ENCODE measurements around the gene NEK1. TPM values are rescaled to one million over a fixed set of nuclear protein-coding genes. Genes with fewer than 3 reads are reported as not detected.

Gene NEK1, protein sequence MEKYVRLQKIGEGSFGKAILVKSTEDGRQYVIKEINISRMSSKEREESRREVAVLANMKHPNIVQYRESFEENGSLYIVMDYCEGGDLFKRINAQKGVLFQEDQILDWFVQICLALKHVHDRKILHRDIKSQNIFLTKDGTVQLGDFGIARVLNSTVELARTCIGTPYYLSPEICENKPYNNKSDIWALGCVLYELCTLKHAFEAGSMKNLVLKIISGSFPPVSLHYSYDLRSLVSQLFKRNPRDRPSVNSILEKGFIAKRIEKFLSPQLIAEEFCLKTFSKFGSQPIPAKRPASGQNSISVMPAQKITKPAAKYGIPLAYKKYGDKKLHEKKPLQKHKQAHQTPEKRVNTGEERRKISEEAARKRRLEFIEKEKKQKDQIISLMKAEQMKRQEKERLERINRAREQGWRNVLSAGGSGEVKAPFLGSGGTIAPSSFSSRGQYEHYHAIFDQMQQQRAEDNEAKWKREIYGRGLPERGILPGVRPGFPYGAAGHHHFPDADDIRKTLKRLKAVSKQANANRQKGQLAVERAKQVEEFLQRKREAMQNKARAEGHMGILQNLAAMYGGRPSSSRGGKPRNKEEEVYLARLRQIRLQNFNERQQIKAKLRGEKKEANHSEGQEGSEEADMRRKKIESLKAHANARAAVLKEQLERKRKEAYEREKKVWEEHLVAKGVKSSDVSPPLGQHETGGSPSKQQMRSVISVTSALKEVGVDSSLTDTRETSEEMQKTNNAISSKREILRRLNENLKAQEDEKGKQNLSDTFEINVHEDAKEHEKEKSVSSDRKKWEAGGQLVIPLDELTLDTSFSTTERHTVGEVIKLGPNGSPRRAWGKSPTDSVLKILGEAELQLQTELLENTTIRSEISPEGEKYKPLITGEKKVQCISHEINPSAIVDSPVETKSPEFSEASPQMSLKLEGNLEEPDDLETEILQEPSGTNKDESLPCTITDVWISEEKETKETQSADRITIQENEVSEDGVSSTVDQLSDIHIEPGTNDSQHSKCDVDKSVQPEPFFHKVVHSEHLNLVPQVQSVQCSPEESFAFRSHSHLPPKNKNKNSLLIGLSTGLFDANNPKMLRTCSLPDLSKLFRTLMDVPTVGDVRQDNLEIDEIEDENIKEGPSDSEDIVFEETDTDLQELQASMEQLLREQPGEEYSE (N-terminal part only)
- 6.8 and 8.2 TPM in 2 replicates for total RNA-seq (2014; rRNA removed; shearing (Covaris generic))

DNA sequence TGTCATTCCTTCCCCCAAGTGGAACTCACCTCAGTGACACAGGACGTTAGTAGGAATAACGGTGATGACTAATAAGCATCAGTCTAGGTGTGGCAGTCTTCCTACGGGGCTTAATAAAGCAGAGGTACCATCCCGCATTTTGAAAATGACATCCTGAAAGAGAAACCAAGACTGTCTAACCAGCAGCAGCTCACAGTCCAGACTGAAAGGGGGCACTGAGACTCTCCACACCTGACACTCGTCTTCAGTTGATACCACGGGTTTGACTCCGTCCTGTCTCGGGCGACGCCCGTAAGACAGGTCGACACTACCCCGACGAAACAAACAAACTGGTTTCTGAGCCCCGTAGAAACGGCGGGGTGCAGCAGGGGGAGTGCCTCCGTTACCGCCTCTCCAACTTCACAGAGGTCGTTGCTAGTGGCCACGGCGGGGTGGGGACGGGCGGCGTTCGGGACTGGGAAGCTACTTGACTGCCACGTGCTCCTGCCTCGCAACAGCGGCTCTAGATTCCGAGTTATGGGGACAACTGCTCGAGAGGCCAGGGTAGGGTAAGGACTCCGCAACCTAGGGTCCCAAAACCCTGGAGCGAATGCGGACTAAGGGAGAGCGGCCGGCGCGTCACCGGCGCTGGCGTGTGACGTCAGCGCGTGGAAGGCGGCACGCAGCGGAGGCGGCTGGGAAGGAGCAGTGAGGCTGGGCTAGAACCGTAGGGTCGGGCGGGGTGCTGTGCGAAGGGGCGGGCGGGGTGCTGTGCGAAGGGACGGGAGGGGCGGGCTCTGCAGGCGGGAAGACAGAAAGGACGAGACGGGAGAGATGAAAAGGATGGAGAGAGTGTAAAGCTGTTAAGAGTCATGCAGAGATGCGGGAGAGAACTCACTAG is at the start of gene NEK1:
Gene NEK1 (minus strand): TSS at position 593 of the 880 bp plus-strand sequence. CDS start 9,953 bp downstream, outside the sequence.
- peak within 1 kb of the TSS; percentile 68 for H3K27ac ChIP-seq
- no peaks in the 10 kb centered on the region for H3K36me3 ChIP-seq
- H3K9me3 ChIP-seq (replicated peaks): no peaks in the 10 kb centered on the region
- no peaks in the 10 kb centered on the region for H3K27me3 ChIP-seq
- peak; percentile 89 to 90 for DNase-seq
- H3K4me1 ChIP-seq: 0 out of 2 replicates have a peak, but pooled peaks cover 4% of the 10 kb centered on the region
- peak within 1 kb of the TSS; percentile 86 for H3K4me3 ChIP-seq

DNA sequence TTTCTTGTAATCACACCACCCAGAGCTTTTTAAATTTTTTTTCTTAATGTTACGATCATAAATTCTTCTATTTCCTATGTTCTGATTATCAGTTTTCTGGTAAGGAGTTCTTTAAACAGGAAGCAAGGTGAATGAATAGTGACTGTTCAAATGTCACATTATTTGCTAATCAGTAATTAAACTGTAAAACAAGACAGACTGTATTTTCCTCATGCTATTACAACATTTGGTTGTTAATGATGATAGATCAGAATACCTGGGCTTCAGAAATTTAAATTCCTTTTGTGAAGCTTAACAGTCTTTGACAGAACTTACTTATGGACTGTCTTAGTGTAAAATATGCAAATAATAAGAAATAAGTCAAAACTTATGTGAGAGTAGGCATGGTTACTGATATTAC is 49.4 kb upstream of the NEK1 start:
- Histone ChIP-seq H3K27me3 (no peaks in the 10 kb centered on the region), H3K36me3 (no peaks in the 10 kb centered on the region), H3K9me3 (replicated peaks) (no peaks in the 10 kb centered on the region), H3K4me1 (0 out of 2 replicates have a peak, but pooled peaks cover 9% of the 10 kb centered on the region), H3K4me3 (no peak overlapping the region), H3K27ac (no peak overlapping the region)
- DNase-seq: no peak

DNA sequence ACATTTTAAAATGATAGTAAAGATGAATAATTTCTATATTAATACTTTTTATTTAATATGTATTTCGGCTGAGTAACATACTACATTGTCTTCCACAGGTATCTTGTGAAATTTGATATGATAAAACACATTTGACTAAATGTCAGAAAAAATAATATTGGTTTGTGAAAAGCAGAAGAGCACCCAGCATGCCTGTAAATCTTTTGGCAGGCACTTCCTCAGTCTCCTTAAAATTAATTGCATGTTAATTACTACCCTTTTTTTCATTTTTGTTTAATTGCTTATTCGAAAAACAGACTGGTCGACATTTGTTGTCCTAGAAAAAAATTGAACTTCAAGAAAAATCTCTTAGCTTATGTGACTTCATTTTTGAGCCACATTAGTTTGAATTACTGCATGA is 48.5 kb upstream of the NEK1 start:
- H3K36me3 ChIP-seq: no peaks in the 10 kb centered on the region
- 0 out of 2 replicates have a peak, but pooled peaks cover 9% of the 10 kb centered on the region for H3K4me1 ChIP-seq
- no peak for DNase-seq
- peak overlapping the region; percentile 84 for H3K27ac ChIP-seq
- H3K27me3 ChIP-seq: no peaks in the 10 kb centered on the region
- no peaks in the 10 kb centered on the region for H3K9me3 ChIP-seq (replicated peaks)
- peak overlapping the region; percentile 63 for H3K4me3 ChIP-seq

DNA sequence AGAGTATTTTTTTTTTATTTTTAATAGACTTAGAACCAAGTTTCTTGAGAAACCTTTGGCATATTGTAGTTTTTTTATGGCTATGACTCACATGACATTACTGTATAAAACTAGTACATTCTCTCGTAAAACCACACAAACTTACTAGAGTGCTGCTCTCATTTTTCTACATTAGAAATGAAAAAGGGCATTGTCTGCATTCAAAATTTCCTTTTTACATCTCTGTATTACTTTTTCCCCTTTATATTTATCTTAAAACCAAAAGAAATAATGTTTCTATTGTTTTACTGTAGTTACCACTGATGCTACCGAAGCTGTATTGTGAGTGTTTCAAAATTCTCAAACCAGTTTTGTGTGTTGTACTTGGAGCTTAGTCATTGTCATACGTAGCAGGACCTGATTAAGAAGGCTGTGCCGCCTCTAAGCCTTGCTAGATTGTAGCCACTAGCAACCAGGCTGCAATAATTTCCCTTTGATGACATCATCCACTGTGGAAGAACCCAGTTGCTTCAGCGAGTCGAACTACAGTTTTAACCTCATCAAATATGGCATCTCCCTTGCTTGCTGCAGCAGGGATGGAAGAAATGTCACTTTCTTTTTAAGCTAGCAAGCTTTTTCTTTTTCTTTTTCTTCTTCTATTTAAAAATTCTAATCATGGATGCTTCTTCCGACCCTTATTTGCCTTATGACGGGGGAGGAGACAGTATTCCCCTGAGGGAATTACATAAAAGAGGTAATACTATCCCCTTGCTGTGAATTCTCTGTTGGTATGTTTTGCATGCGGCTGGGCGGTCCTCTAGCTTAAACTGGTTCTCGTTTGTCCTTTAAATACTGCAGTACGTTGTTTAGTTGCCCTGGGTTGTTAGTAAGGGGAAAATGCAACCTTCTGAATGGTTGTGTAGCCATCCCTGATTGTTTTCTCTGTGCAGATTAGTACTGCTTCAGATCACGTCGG is 47.6 kb upstream of the NEK1 start:
- H3K27me3 ChIP-seq: no peaks in the 10 kb centered on the region
- peak overlapping the region; percentile 63 for H3K4me3 ChIP-seq
- 0 out of 2 replicates have a peak, but pooled peaks cover 9% of the 10 kb centered on the region for H3K4me1 ChIP-seq
- H3K27ac ChIP-seq: peak overlapping the region; percentile 84
- H3K9me3 ChIP-seq (replicated peaks): no peaks in the 10 kb centered on the region
- DNase-seq: peak; percentile 84 to 92
- no peaks in the 10 kb centered on the region for H3K36me3 ChIP-seq

DNA sequence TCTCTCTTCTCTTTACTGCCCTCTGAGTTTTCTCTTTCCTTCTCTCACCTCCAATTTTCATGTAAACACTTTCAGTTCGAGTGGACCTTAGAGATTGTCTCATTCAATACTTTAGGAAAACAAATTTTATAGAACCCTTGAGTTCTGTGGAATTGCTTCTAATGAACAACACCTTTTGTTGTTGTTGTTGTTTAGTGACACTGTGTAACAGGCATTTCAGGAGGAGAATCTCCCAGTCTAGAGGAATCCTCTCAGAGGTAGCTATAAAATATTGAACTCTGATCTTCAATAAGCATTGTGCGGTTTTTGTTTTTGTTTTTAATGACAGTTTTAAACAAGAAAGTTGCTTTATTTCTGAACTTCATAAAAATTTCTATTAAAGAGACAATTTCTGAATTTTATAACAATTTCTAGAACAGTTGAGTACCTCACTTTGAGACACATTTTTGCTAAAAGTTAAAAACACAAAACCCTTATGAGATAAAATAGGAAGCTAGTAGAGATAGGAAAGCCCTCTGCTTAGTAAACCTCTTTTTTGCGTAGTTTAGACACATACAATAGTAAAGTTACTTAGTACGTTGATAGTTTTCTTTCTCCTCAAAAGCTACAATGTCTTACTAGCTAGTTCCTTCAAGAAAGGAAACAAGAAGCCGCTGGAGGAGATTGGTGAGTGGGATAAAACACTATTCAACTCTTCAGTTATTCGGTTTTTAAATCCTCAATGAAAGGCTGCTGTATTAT is 46.8 kb upstream of the NEK1 start:
- H3K36me3 ChIP-seq: no peaks in the 10 kb centered on the region
- peak overlapping the region; percentile 63 for H3K4me3 ChIP-seq
- H3K27ac ChIP-seq: peak overlapping the region; percentile 84
- H3K27me3 ChIP-seq: no peaks in the 10 kb centered on the region
- 0 out of 2 replicates have a peak, but pooled peaks cover 9% of the 10 kb centered on the region for H3K4me1 ChIP-seq
- DNase-seq: peak in 1 of 2 experiments; percentile 3
- H3K9me3 ChIP-seq (replicated peaks): no peaks in the 10 kb centered on the region

DNA sequence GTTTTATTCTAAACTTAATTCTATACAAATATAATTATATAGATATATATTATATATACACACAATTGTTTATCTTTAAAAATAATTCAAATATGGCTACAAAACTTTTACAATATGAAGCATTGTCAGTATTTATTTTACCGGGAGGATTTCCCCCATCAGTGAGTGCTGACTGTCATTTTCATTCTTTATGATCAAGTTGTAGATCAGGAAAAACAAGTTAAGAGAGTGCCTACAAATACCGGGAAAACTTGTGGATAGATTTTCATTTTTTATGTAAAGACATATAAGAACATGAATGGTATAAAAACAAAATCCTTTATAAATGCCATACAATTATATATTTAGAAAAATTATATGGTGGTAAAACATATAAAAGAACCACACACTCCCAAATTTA is 45.8 kb upstream of the NEK1 start:
- Histone ChIP-seq H3K27ac (no peak overlapping the region), H3K9me3 (replicated peaks) (no peaks in the 10 kb centered on the region)
- no peak for DNase-seq

DNA sequence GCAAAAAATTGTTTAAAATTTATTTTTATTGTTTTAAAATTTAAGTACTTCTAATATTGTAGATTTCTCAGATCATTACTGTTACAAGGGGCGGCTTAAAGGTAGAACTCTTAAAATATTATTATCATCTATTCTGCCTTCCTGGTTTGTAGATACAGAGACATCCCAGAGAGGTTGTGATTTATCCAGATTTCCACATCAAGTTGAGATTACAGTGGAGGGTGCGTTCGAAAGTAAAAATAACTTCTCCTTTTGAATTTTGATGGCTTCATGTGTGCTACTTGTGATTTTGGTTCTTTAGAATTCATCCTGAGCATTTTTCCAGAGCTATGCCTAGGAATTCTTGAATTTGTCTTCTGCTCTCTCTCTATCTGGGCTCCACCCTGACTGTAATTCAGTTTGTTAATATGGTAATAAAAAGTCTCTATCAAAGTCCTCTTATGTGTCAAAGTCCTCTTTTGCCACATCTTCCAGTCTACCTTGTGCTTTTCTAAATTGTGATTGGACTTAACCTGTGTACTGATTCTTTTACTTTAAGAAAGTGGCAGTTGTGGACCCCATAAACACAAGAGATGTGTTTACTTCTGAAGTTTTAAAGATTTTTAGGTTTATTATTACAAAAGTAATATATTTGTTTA is 45.2 kb upstream of the NEK1 start:
- Histone ChIP-seq H3K27ac (no peak overlapping the region), H3K9me3 (replicated peaks) (no peaks in the 10 kb centered on the region), H3K36me3 (no peaks in the 10 kb centered on the region), H3K4me1 (0 out of 2 replicates have a peak, but pooled peaks cover 9% of the 10 kb centered on the region), H3K27me3 (no peaks in the 10 kb centered on the region), H3K4me3 (no peak overlapping the region)
- no peak for DNase-seq

More for the DNA sequence above, 45.8 kb upstream of the NEK1 start:
- no peaks in the 10 kb centered on the region for H3K36me3 ChIP-seq
- no peaks in the 10 kb centered on the region for H3K27me3 ChIP-seq
- H3K4me1 ChIP-seq: 0 out of 2 replicates have a peak, but pooled peaks cover 9% of the 10 kb centered on the region
- no peak overlapping the region for H3K4me3 ChIP-seq

DNA sequence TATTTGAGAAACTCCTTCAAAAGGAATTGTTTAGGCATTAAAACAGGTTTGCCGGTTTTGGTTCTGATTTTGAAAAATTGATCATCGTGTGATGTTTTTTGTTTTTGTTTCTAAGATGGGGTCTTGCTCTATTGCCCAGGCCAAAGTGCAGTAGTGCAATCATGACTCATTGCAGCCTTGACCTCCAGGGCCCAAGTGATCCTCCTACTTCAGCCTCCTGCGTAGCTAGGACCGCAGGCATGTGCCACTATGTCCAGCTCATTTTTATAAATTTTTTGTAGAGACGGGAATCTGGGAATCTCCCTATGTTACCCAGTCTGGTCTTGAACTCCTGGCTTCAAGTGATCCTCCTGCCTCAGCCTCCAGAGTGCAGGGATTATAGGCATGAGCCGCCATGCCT is 43.0 kb upstream of the NEK1 start:
- Histone ChIP-seq H3K4me1 (no peaks in the 10 kb centered on the region), H3K9me3 (replicated peaks) (no peaks in the 10 kb centered on the region), H3K4me3 (no peak overlapping the region), H3K27ac (no peak overlapping the region), H3K36me3 (no peaks in the 10 kb centered on the region), H3K27me3 (no peaks in the 10 kb centered on the region)
- DNase-seq: no peak

DNA sequence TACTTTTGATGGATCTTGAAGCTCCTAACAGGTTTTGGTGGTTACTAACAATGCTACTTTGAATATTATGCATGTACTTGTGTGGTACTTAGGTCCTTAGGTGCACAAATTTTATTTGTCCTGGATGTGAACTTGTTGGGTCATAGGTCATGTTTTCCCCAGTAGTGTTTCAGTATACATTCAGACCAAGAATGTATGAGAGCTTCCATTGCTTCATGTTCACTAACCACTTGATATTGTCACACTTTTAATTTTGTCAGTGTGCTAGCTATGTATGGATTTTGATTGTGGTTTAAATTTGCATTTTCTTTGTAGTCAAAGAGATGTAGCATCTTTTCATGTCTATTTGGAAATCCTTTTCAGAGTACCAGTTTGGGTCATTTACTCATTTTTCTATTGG is 40.2 kb upstream of the NEK1 start:
- H3K4me1 ChIP-seq: no peaks in the 10 kb centered on the region
- H3K27me3 ChIP-seq: no peaks in the 10 kb centered on the region
- H3K4me3 ChIP-seq: no peak overlapping the region
- no peaks in the 10 kb centered on the region for H3K36me3 ChIP-seq
- H3K27ac ChIP-seq: no peak overlapping the region
- DNase-seq: no peak
- H3K9me3 ChIP-seq (replicated peaks): no peaks in the 10 kb centered on the region

DNA sequence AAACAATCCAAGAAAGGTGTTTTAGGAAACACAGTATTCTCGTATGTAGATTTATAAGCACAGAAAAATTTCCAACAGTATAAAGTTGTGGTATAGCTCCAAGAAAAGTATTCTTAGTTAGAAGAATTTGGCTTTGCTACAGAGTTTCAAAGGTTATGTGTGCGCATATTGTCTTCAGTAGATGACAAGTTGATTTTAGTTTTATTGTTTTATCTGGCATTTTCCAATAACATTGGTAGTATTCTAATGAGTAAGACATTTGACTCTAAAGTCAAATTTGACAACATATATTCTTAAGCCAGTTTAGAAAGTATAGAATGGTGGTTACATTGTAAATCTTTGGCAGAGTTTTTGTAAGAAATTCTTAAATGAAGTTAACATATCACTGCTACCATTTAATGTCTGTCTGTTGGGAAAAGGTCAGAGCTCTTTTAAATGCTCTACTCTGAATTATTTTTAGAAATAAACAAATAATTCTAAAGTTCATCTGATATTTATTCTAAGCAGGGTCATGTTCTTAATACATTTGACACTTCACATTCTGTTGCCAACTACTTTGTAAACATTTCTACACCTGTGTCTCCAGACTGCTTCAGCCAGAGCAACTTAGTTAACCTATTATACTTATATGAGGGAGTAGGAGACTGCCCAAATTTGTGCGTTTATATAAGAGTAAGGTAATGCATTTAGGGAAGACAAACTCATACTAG is 38.0 kb upstream of the NEK1 start:
- Histone ChIP-seq H3K27me3 (no peaks in the 10 kb centered on the region), H3K36me3 (no peaks in the 10 kb centered on the region), H3K4me3 (no peak overlapping the region), H3K9me3 (replicated peaks) (no peaks in the 10 kb centered on the region), H3K4me1 (no peaks in the 10 kb centered on the region), H3K27ac (no peak overlapping the region)
- no peak for DNase-seq

DNA sequence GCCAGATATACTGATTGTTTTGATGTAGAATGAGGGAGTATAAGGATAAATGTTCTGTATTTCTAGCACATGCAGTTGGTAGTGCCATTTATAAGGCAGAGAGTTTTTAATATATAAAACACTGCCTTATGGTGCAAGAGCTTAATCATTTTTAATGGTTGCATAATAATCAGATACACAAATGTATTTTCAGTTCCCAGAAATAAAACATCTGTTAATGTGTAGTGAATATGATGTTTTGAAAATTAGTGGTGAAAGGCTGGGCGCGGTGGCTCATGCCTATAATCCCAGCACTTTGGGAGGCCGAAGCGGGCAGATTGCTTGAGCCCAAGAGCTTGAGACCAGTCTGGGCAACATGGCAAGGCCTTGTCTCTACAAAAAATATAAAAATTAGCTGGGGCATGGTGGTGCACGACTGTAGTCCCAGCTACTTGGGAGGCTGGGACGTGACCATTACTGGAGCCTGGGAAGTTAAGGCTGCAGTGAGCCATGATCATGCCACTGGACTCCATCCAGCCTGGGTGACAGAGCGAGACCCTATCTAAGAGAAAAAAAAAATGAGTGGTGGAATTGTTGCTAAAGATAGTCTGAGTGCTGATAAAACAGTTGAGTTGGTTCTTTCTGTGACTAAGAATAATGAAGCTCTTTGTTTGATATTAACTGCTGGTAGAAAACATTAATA is 37.3 kb upstream of the NEK1 start:
- H3K4me1 ChIP-seq: no peaks in the 10 kb centered on the region
- H3K9me3 ChIP-seq (replicated peaks): no peaks in the 10 kb centered on the region
- DNase-seq: no peak
- no peaks in the 10 kb centered on the region; the same call in 1 of the 2 replicates for H3K36me3 ChIP-seq
- no peak overlapping the region for H3K4me3 ChIP-seq
- no peak overlapping the region for H3K27ac ChIP-seq
- no peaks in the 10 kb centered on the region for H3K27me3 ChIP-seq
